HEK293 (cell line): ENCODE data around the gene NKAPL.
A peak's percentile ranks its signal among the peaks of the same experiment; 100 is the strongest.

Experiments used
- ELK4 ChIP-seq: IDR thresholded peaks from 2 replicates; pipeline ENCODE4 v1.6.1; 2011; ENCODE audit warnings: mild to moderate bottlenecking, low read depth, low read length, borderline replicate concordance
- GLI4 ChIP-seq: fragments of 450-650 bp; formaldehyde crosslinking; IDR thresholded peaks from 2 replicates; pipeline ENCODE4 v1.5.1; 2016; ENCODE audit warnings: missing biosample characterization, missing genetic modification characterization
- INSM2 ChIP-seq: fragments of 450-650 bp; formaldehyde crosslinking; IDR thresholded peaks from 2 replicates; pipeline ENCODE4 v1.5.1; 2016; ENCODE audit warnings: missing biosample characterization, missing genetic modification characterization
- KLF10 ChIP-seq: fragments of 450-650 bp; IDR thresholded peaks from 2 replicates; pipeline ENCODE4 v1.5.1; 2018; ENCODE audit warnings: missing biosample characterization, mild to moderate bottlenecking, missing genetic modification characterization
- MEIS1 ChIP-seq: sonication (generic); formaldehyde crosslinking; IDR thresholded peaks from 2 replicates; pipeline ENCODE4 v1.8.1; 2022; ENCODE audit warnings: missing genetic modification reagents, mild to moderate bottlenecking, borderline replicate concordance
- REST ChIP-seq: fragments of 450-650 bp; formaldehyde crosslinking; IDR thresholded peaks from 2 replicates; pipeline ENCODE4 v1.5.1; 2016; ENCODE audit warnings: missing biosample characterization, missing genetic modification characterization
- TSHZ1 ChIP-seq: fragments of 450-650 bp; formaldehyde crosslinking; IDR thresholded peaks from 2 replicates; pipeline ENCODE4 v1.5.1; 2016; ENCODE audit warnings: missing biosample characterization, missing genetic modification characterization, borderline replicate concordance
- YY1 ChIP-seq: fragments of 450-650 bp; formaldehyde crosslinking; IDR thresholded peaks from 2 replicates; pipeline ENCODE4 v1.5.1; 2018; ENCODE audit warnings: missing biosample characterization, missing genetic modification characterization
- ZBTB49 ChIP-seq: fragments of 450-650 bp; formaldehyde crosslinking; IDR thresholded peaks from 2 replicates; pipeline ENCODE4 v1.5.1; 2016; ENCODE audit warnings: missing biosample characterization, missing genetic modification characterization, low read depth
- ZNF133 ChIP-seq: fragments of 450-650 bp; formaldehyde crosslinking; IDR thresholded peaks from 2 replicates; pipeline ENCODE4 v1.5.1; 2016; ENCODE audit warnings: missing biosample characterization, missing genetic modification characterization
- ZNF157 ChIP-seq: fragments of 450-650 bp; formaldehyde crosslinking; IDR thresholded peaks from 2 replicates; pipeline ENCODE4 v1.5.1; 2016; ENCODE audit warnings: missing biosample characterization, missing genetic modification characterization
- ZNF2 ChIP-seq: fragments of 450-650 bp; formaldehyde crosslinking; IDR thresholded peaks from 2 replicates; pipeline ENCODE4 v1.5.1; 2016; ENCODE audit warnings: missing biosample characterization, missing genetic modification characterization
- ZNF292 ChIP-seq: fragments of 450-650 bp; formaldehyde crosslinking; IDR thresholded peaks from 2 replicates; pipeline ENCODE4 v1.5.1; 2016; ENCODE audit warnings: low read depth, missing biosample characterization, missing genetic modification characterization, borderline replicate concordance
- ZNF324 ChIP-seq: fragments of 450-650 bp; formaldehyde crosslinking; IDR thresholded peaks from 2 replicates; pipeline ENCODE4 v1.5.1; 2016; ENCODE audit warnings: missing biosample characterization, missing genetic modification characterization
- ZNF335 ChIP-seq: fragments of 450-650 bp; formaldehyde crosslinking; conservative IDR thresholded peaks from 2 replicates; pipeline ENCODE4 v1.5.1; 2016; ENCODE audit warnings: missing biosample characterization, missing genetic modification characterization
- ZNF362 ChIP-seq: fragments of 450-650 bp; formaldehyde crosslinking; IDR thresholded peaks from 2 replicates; pipeline ENCODE4 v1.5.1; 2016; ENCODE audit warnings: missing biosample characterization, missing genetic modification characterization
- ZNF366 ChIP-seq: fragments of 450-650 bp; formaldehyde crosslinking; conservative IDR thresholded peaks from 2 replicates; pipeline ENCODE4 v1.5.1; 2016; ENCODE audit warnings: missing biosample characterization, missing genetic modification characterization
- ZNF433 ChIP-seq: fragments of 450-650 bp; formaldehyde crosslinking; IDR thresholded peaks from 2 replicates; pipeline ENCODE4 v1.5.1; 2016; ENCODE audit warnings: missing biosample characterization, missing genetic modification characterization, low read depth
- ZNF513 ChIP-seq: fragments of 450-650 bp; IDR thresholded peaks from 2 replicates; pipeline ENCODE4 v1.5.1; 2018; ENCODE audit warnings: missing biosample characterization, missing genetic modification characterization
- ZNF514 ChIP-seq: fragments of 450-650 bp; formaldehyde crosslinking; IDR thresholded peaks from 2 replicates; pipeline ENCODE4 v1.5.1; 2016; ENCODE audit warnings: missing biosample characterization, missing genetic modification characterization
- ZNF626 ChIP-seq: fragments of 450-650 bp; sonication (Bioruptor Pico); formaldehyde crosslinking; IDR thresholded peaks from 2 replicates; pipeline ENCODE4 v1.5.1; 2018; ENCODE audit warnings: missing biosample characterization, missing genetic modification characterization, inconsistent platforms
- ZNF830 ChIP-seq: fragments of 450-650 bp; IDR thresholded peaks from 2 replicates; pipeline ENCODE4 v1.5.0; 2018; ENCODE audit warnings: missing biosample characterization, missing genetic modification characterization, low read depth, mild to moderate bottlenecking, moderate library complexity

The NKAPL gene

GRCh38 chr6:28266962-28267694 lies 8.0 kb downstream of the NKAPL start, which contains the start of gene ZSCAN26 (continued):
- no peak for TF ChIP-seq ELK4
- TF ChIP-seq ZNF830 = no peak
- peak; percentile 67 for TF ChIP-seq KLF10 (tag by site-specific recombination)
- TF ChIP-seq ZNF157 (tag by site-specific recombination) = no peak
- no peak for TF ChIP-seq ZNF133 (tag by site-specific recombination)
- no peak for TF ChIP-seq ZBTB49 (tag by site-specific recombination)
- TF ChIP-seq REST (tag by site-specific recombination) = no peak
- no peak for TF ChIP-seq MEIS1 (CRISPR knock-in tag)
- TF ChIP-seq ZNF324 = peak; percentile 77
- no peak for TF ChIP-seq ZNF292 (tag by site-specific recombination)
- no peak for TF ChIP-seq ZNF362 (tag by site-specific recombination)
- TF ChIP-seq TSHZ1 (tag by site-specific recombination) = no peak
- TF ChIP-seq ZNF366 (tag by site-specific recombination) = no peak
- TF ChIP-seq ZNF2 (tag by site-specific recombination) = peak; percentile 96
- no peak for TF ChIP-seq ZNF626
- no peak for TF ChIP-seq ZNF513 (tag by site-specific recombination)
- no peak for TF ChIP-seq ZNF433
- peak; percentile 96 for TF ChIP-seq ZNF335
- peak; percentile 73; the same call in 1 of the 2 replicates for TF ChIP-seq YY1 (tag by site-specific recombination)
- TF ChIP-seq ZNF514 = no peak
- peak; percentile 74 for TF ChIP-seq INSM2 (tag by site-specific recombination)
- no peak for TF ChIP-seq GLI4 (tag by site-specific recombination)
